ENCODE data around the gene THBS3. TPM values are rescaled to one million over a fixed set of nuclear protein-coding genes. Genes with fewer than 3 reads are reported as not detected.
A peak's percentile ranks its signal among the peaks of the same experiment; 100 is the strongest.
"Not testable (repeated sequence)": the region's sequence is repeated elsewhere in the genome, so short reads cannot be mapped to it uniquely, and the experiment has no call there.

Gene THBS3
- total RNA-seq, 1 experiment from 2014 or later: 8.1 TPM

GRCh38 chr1:155235375-155235774 is 27.7 kb upstream of the THBS3 start:
- DNase-seq (ENCODE audit: low read depth): not testable (repeated sequence)

GRCh38 chr1:155233502-155233901 is 25.8 kb upstream of the THBS3 start:
- DNase-seq (ENCODE audit: low read depth): not testable (repeated sequence)

GRCh38 chr1:155232001-155232978 is 24.6 kb upstream of the THBS3 start:
- DNase-seq (ENCODE audit: low read depth): not testable (repeated sequence)

GRCh38 chr1:155231302-155231701 is 23.6 kb upstream of the THBS3 start:
- DNase-seq (ENCODE audit: low read depth): not testable (repeated sequence)

GRCh38 chr1:155228096-155228427 is 20.4 kb upstream of the THBS3 start:
- no peak for DNase-seq (ENCODE audit: low read depth)

- peak; percentile 98 for DNase-seq (ENCODE audit: low read depth)
Measured at GRCh38 chr1:155227261-155228095, 19.8 kb upstream of the THBS3 start.

- peak; percentile 58 for DNase-seq (ENCODE audit: low read depth)
Measured at GRCh38 chr1:155226910-155227260, 19.2 kb upstream of the THBS3 start.

GRCh38 chr1:155226188-155226909 is 18.7 kb upstream of the THBS3 start:
- DNase-seq (ENCODE audit: low read depth): peak; percentile 73

GRCh38 chr1:155225404-155225759 is 17.7 kb upstream of the THBS3 start:
- DNase-seq (ENCODE audit: low read depth): not testable (repeated sequence)

GRCh38 chr1:155223047-155223446 is 15.3 kb upstream of the THBS3 start:
- DNase-seq (ENCODE audit: low read depth): no peak

- DNase-seq (ENCODE audit: low read depth): not testable (repeated sequence)
Measured at GRCh38 chr1:155220211-155220965, 12.7 kb upstream of the THBS3 start.

GRCh38 chr1:155219592-155220031 is 11.9 kb upstream of the THBS3 start:
- no peak for DNase-seq (ENCODE audit: low read depth)

- DNase-seq (ENCODE audit: low read depth): peak; percentile 58
Measured at GRCh38 chr1:155218854-155219591, 11.3 kb upstream of the THBS3 start.

GRCh38 chr1:155214702-155215101 is 7.0 kb upstream of the THBS3 start:
- not testable (repeated sequence) for DNase-seq (ENCODE audit: low read depth)

- not testable (repeated sequence) for DNase-seq (ENCODE audit: low read depth)
Measured at GRCh38 chr1:155212051-155212440, 4.3 kb upstream of the THBS3 start.

GRCh38 chr1:155211381-155212050 is 3.8 kb upstream of the THBS3 start:
- DNase-seq (ENCODE audit: low read depth): not testable (repeated sequence)

GRCh38 chr1:155210314-155211104 is 2.8 kb upstream of the THBS3 start:
- no peak for DNase-seq (ENCODE audit: low read depth)

GRCh38 chr1:155209312-155209721 is 1.6 kb upstream of the THBS3 start:
- DNase-seq (ENCODE audit: low read depth): no peak

Data from RPMI7951 (cell line).